ENCODE measurements around the gene OR6A2.
"Not testable (repeated sequence)": the region's sequence is repeated elsewhere in the genome, so short reads cannot be mapped to it uniquely, and the experiment has no call there.

The OR6A2 gene

GRCh38 chr11:6799402-6799801 lies at the start of gene OR6A2:
TSS of gene OR6A2 (minus strand) at chr11:6799689. CDS start at chr11:6795708, 3,981 bp downstream.
- DNase-seq (ENCODE audit: low read depth in 2 of 2), result no peak

GRCh38 chr11:6845383-6845782 lies 45.9 kb upstream of the OR6A2 start, which contains the start of gene OR10A5:
TSS of gene OR10A5 (plus strand) at chr11:6845683. CDS start at chr11:6845683, 0 bp downstream.
- DNase-seq (ENCODE audit: low read depth in 2 of 2), result no peak

GRCh38 chr11:6844356-6844755 lies 44.9 kb upstream of the OR6A2 start:
- DNase-seq (ENCODE audit: low read depth in 2 of 2), result no peak

- DNase-seq (ENCODE audit: low read depth in 2 of 2), result no peak
Measured at GRCh38 chr11:6843670-6844069, 44.2 kb upstream of the OR6A2 start.

- DNase-seq (ENCODE audit: low read depth in 2 of 2), result no peak
Measured at GRCh38 chr11:6841694-6842093, 42.2 kb upstream of the OR6A2 start.

- DNase-seq (ENCODE audit: low read depth in 2 of 2), result no peak
Measured at GRCh38 chr11:6834021-6834420, 34.5 kb upstream of the OR6A2 start.

GRCh38 chr11:6833356-6833755 lies 33.9 kb upstream of the OR6A2 start:
- DNase-seq (ENCODE audit: low read depth in 2 of 2), result no peak

- no peak for DNase-seq (ENCODE audit: low read depth in 2 of 2)
Measured at GRCh38 chr11:6828103-6828502, 28.6 kb upstream of the OR6A2 start.

- DNase-seq (ENCODE audit: low read depth in 2 of 2), result no peak
Measured at GRCh38 chr11:6825231-6825744, 25.8 kb upstream of the OR6A2 start.

GRCh38 chr11:6824136-6824823 lies 24.8 kb upstream of the OR6A2 start:
- no peak for DNase-seq (ENCODE audit: low read depth in 2 of 2)

- DNase-seq (ENCODE audit: low read depth in 2 of 2), result no peak
Measured at GRCh38 chr11:6818967-6819366, 19.5 kb upstream of the OR6A2 start.

- no peak for DNase-seq (ENCODE audit: low read depth in 2 of 2)
Measured at GRCh38 chr11:6817694-6818093, 18.2 kb upstream of the OR6A2 start.

- no peak for DNase-seq (ENCODE audit: low read depth in 2 of 2)
Measured at GRCh38 chr11:6813656-6814055, 14.2 kb upstream of the OR6A2 start.

- no peak for DNase-seq (ENCODE audit: low read depth in 2 of 2)
Measured at GRCh38 chr11:6812390-6813005, 13.0 kb upstream of the OR6A2 start.

- not testable (repeated sequence) for DNase-seq (ENCODE audit: low read depth in 2 of 2)
Measured at GRCh38 chr11:6801075-6801474, 1.6 kb upstream of the OR6A2 start.

- no peak for DNase-seq (ENCODE audit: low read depth in 2 of 2)
Measured at GRCh38 chr11:6794639-6795038, 4.8 kb downstream of the OR6A2 start.

- DNase-seq (ENCODE audit: low read depth in 2 of 2), result no peak
Measured at GRCh38 chr11:6790546-6790945, 8.9 kb downstream of the OR6A2 start.

GRCh38 chr11:6782720-6783119 lies 16.8 kb downstream of the OR6A2 start, which contains the start of gene OR2AG1:
TSS of gene OR2AG1 (plus strand) at chr11:6783020. CDS start at chr11:6785038, 2,018 bp downstream.
- DNase-seq (ENCODE audit: low read depth in 2 of 2), result no peak

- DNase-seq (ENCODE audit: low read depth in 2 of 2), result no peak
Measured at GRCh38 chr11:6780829-6781228, 18.7 kb downstream of the OR6A2 start.

GRCh38 chr11:6778518-6778917 lies 21.0 kb downstream of the OR6A2 start:
- no peak for DNase-seq (ENCODE audit: low read depth in 2 of 2)

GRCh38 chr11:6771926-6772893 lies 27.3 kb downstream of the OR6A2 start, which contains the start of gene OR2AG2:
TSS of gene OR2AG2 (minus strand) at chr11:6771976. CDS start at chr11:6768957, 3,019 bp downstream.
- no peak for DNase-seq (ENCODE audit: low read depth in 2 of 2)
